A673 (cell line): ENCODE measurements around the gene MTX1. TPM values are rescaled to one million over a fixed set of nuclear protein-coding genes. Genes with fewer than 3 reads are reported as not detected.
A peak's percentile ranks its signal among the peaks of the same experiment; 100 is the strongest.

ENCODE experiments used
- BruUV-seq: library from RNA; stranded (reverse); fragments of 400-500 nt; replicated peaks from 2 replicates; lab custom pipeline; 2021; lab: Mats Ljungman, UMichigan
- CTCF ChIA-PET: fragments of 300-600 bp; sonication (Branson Sonifier 250); formaldehyde crosslinking; loops from one replicate; lab custom pipeline; 2022; ENCODE audit warnings: antibody characterized with exemption; lab: Charles Lee
- POLR2A ChIA-PET: fragments of 300-600 bp; sonication (Branson Sonifier 250); formaldehyde crosslinking; loops from one replicate; lab custom pipeline; 2022; ENCODE audit warnings: antibody characterized with exemption; ENCODE audit not compliant: low non-redundant PET; lab: Charles Lee
- DNase-seq: peaks from one replicate; pipeline ENCODE4 v3.0.0-alpha.2; 2015; ENCODE audit warnings: low spot score
- H3K27ac ChIP-seq: fragments of 200-600 bp; sonication (generic); 2 replicates; pipeline ENCODE4 v1.5.1; 2016; ENCODE audit warnings: mixed run types, low read depth, mild to moderate bottlenecking, mixed read lengths, antibody characterized with exemption, low read length; ENCODE audit not compliant: poor library complexity, severe bottlenecking
- H3K27me3 ChIP-seq: fragments of 200-600 bp; sonication (generic); replicated peaks from 2 replicates; pipeline ENCODE4 v1.6.1; 2017; ENCODE audit warnings: mixed run types, low read depth, mild to moderate bottlenecking, mixed read lengths, antibody characterized with exemption, low read length; ENCODE audit not compliant: insufficient read depth, poor library complexity
- H3K36me3 ChIP-seq: fragments of 200-600 bp; sonication (generic); 2 replicates; pipeline ENCODE4 v1.6.1; 2016; ENCODE audit warnings: mixed run types, mild to moderate bottlenecking, mixed read lengths, antibody characterized with exemption, low read length; ENCODE audit not compliant: insufficient read depth, poor library complexity, severe bottlenecking
- H3K4me1 ChIP-seq: fragments of 200-600 bp; sonication (generic); 2 replicates; pipeline ENCODE4 v1.6.1; 2017; ENCODE audit warnings: mixed run types, mild to moderate bottlenecking, mixed read lengths, antibody characterized with exemption, low read length; ENCODE audit not compliant: insufficient read depth, poor library complexity, severe bottlenecking
- H3K4me3 ChIP-seq: fragments of 200-600 bp; sonication (generic); 2 replicates; pipeline ENCODE4 v1.5.1; 2016; ENCODE audit warnings: low read depth, mixed run types, mild to moderate bottlenecking, mixed read lengths, low read length; ENCODE audit not compliant: poor library complexity, severe bottlenecking
- H3K9me3 ChIP-seq: fragments of 200-600 bp; sonication (generic); 2 replicates; pipeline ENCODE4 v1.6.1; 2016; ENCODE audit warnings: mixed run types, low read depth, mild to moderate bottlenecking, mixed read lengths, antibody characterized with exemption, low read length; ENCODE audit not compliant: poor library complexity, severe bottlenecking
- EZH2 ChIP-seq: fragments of 200-600 bp; sonication (generic); IDR thresholded peaks from 2 replicates; pipeline ENCODE4 v1.6.1; 2017; ENCODE audit warnings: borderline replicate concordance, low read depth, mild to moderate bottlenecking, mixed read lengths, antibody characterized with exemption, low read length; ENCODE audit not compliant: poor library complexity, severe bottlenecking
- intact Hi-C: fragments of 100-400 bp; cut with micrococcal nuclease; formaldehyde crosslinking; loops from one replicate; pipeline ENCODE4 v1.10.0; 2022; ENCODE audit not compliant: unreplicated experiment
- total RNA-seq: library from RNA; stranded (reverse); gene quantifications from 2 replicates; pipeline ENCODE4 v1.2.3, GENCODE V29; 2021
- TF ChIP-seq, protein P1 (sequence below): fragments of 300-800, 200-600 bp; sonication (generic); conservative IDR thresholded peaks from 2 replicates; pipeline ENCODE4 v1.5.1; 2017; ENCODE audit warnings: low read depth, mild to moderate bottlenecking, antibody characterized with exemption, low read length, moderate library complexity, mixed read lengths

MTX1 gene
- total RNA-seq, 1 experiment from 2014 or later = 65.2 TPM

DNA sequence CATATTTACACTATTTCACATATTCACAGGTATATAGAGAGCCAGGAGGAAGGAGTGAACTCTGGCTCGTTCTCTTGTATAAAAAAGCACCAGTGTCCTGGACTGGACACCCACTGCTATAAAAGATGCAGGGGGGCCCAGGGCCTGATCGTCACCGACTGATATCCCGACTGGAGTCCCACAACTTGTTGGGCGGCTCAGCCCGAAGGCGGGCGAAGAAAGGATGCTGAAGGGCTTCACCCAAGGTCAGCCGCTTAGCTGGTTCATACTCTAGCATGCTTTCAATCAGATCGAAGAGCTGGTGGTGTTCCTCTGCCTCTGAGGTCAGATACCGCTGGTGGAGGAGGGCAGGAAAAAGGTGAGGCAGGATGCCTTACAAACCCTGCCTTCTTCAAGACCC lies 54.6 kb downstream of the MTX1 start:
- Histone ChIP-seq H3K27me3 (no peaks in the 10 kb centered on the region), H3K36me3 (peaks cover 71% of the 10 kb centered on the region), H3K27ac (peak overlapping the region; percentile 42), H3K4me1 (peaks cover 2% of the 10 kb centered on the region), H3K9me3 (no peaks in the 10 kb centered on the region), H3K4me3 (no peak overlapping the region)
- CTCF ChIA-PET = interaction anchor here (0.7 kb wide), 1 partner anchor 14 kb away, joined by 4 read pairs; the partner anchor contains the start of gene HCN3
- DNase-seq = no peak
- TF ChIP-seq, protein P1, sequence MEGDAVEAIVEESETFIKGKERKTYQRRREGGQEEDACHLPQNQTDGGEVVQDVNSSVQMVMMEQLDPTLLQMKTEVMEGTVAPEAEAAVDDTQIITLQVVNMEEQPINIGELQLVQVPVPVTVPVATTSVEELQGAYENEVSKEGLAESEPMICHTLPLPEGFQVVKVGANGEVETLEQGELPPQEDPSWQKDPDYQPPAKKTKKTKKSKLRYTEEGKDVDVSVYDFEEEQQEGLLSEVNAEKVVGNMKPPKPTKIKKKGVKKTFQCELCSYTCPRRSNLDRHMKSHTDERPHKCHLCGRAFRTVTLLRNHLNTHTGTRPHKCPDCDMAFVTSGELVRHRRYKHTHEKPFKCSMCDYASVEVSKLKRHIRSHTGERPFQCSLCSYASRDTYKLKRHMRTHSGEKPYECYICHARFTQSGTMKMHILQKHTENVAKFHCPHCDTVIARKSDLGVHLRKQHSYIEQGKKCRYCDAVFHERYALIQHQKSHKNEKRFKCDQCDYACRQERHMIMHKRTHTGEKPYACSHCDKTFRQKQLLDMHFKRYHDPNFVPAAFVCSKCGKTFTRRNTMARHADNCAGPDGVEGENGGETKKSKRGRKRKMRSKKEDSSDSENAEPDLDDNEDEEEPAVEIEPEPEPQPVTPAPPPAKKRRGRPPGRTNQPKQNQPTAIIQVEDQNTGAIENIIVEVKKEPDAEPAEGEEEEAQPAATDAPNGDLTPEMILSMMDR = no peak
- TF ChIP-seq EZH2 = no peak
- POLR2A ChIA-PET = no interaction called here
- intact Hi-C loops = no loop called here
- BruUV-seq = no TSS peak

Other genes starting within 250 kb of the MTX1 start
- gene PYGO2, start 246.9 kb upstream of the MTX1 start, total RNA-seq = 46.3 and 48.5 TPM in 2 replicates
- gene SHC1, start 237.9 kb upstream of the MTX1 start, total RNA-seq = 201 and 204 TPM in 2 replicates
- gene CKS1B, start 234.0 kb upstream of the MTX1 start, total RNA-seq = 291 and 295 TPM in 2 replicates
- 82.4 and 84.2 TPM in 2 replicates for gene FLAD1, start 225.4 kb upstream of the MTX1 start, total RNA-seq
- 1.4 and 1.7 TPM in 2 replicates for gene LENEP, start 215.1 kb upstream of the MTX1 start, total RNA-seq
- gene ZBTB7B, start 205.9 kb upstream of the MTX1 start, total RNA-seq = 19.2 and 21.8 TPM in 2 replicates
- 0.21 TPM in 1 of 2 replicates, not detected in the other for gene DCST2, start 174.9 kb upstream of the MTX1 start, total RNA-seq
- gene DCST1, start 174.9 kb upstream of the MTX1 start, total RNA-seq = not detected in 2 replicates
- gene ADAM15, start 157.4 kb upstream of the MTX1 start, total RNA-seq = 36.3 and 48.5 TPM in 2 replicates
- 17.0 and 18.8 TPM in 2 replicates for gene EFNA4, start 145.0 kb upstream of the MTX1 start, total RNA-seq
- gene EFNA3, start 129.9 kb upstream of the MTX1 start, total RNA-seq = 5.8 and 8.9 TPM in 2 replicates
- gene EFNA1, start 80.8 kb upstream of the MTX1 start, total RNA-seq = 0.90 and 1.0 TPM in 2 replicates
- 30.3 and 33.8 TPM in 2 replicates for gene SLC50A1, start 72.8 kb upstream of the MTX1 start, total RNA-seq
- gene DPM3, start 68.2 kb upstream of the MTX1 start, total RNA-seq = 34.0 and 37.4 TPM in 2 replicates
- gene KRTCAP2, start 35.4 kb upstream of the MTX1 start, total RNA-seq = 162 and 179 TPM in 2 replicates
- gene TRIM46, start 34.8 kb upstream of the MTX1 start, total RNA-seq = 5.1 and 6.2 TPM in 2 replicates
- gene THBS3, start 798 bp upstream of the MTX1 start, total RNA-seq = 23.2 and 29.7 TPM in 2 replicates
- gene ENTREP3, start 46.8 kb downstream of the MTX1 start, total RNA-seq = 72.5 and 75.5 TPM in 2 replicates
- 109 and 115 TPM in 2 replicates for gene SCAMP3, start 53.7 kb downstream of the MTX1 start, total RNA-seq
- 70.2 and 79.1 TPM in 2 replicates for gene CLK2, start 64.8 kb downstream of the MTX1 start, total RNA-seq
- 11.3 and 12.2 TPM in 2 replicates for gene HCN3, start 68.8 kb downstream of the MTX1 start, total RNA-seq
- gene PKLR, start 92.7 kb downstream of the MTX1 start, total RNA-seq = not detected in 2 replicates
- 449 and 481 TPM in 2 replicates for gene FDPS, start 100.2 kb downstream of the MTX1 start, total RNA-seq
- gene RUSC1, start 112.2 kb downstream of the MTX1 start, total RNA-seq = 42.2 and 43.9 TPM in 2 replicates